ENCODE measurements around the gene ATG9A. TPM values are rescaled to one million over a fixed set of nuclear protein-coding genes. Genes with fewer than 3 reads are reported as not detected.

The ATG9A gene
- total and polyA plus RNA-seq, 9 donors: 22.6 to 46.3 (median 32.6) TPM

DNA sequence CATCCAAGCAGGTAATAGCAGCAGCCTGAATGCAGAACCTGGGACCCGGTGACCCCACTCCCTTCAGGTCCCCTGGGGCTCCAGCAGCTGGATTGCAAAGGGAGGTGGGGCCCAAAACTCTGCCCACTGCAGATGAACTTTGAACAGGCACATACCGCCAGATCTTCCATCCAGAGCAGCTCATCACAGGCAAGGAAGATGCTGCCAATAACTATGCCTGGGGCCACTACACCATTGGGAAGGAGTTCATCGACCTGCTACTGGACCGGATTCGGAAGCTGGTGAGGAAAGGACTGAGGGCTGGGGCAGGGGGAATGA lies 40.6 kb upstream of the ATG9A start:
- TF ChIP-seq EP300 (IDR thresholded peaks at IDR 0.05) (no peak), POLR2A (IDR thresholded peaks at IDR 0.05) (no peak)
- TF ChIP-seq, protein P1, sequence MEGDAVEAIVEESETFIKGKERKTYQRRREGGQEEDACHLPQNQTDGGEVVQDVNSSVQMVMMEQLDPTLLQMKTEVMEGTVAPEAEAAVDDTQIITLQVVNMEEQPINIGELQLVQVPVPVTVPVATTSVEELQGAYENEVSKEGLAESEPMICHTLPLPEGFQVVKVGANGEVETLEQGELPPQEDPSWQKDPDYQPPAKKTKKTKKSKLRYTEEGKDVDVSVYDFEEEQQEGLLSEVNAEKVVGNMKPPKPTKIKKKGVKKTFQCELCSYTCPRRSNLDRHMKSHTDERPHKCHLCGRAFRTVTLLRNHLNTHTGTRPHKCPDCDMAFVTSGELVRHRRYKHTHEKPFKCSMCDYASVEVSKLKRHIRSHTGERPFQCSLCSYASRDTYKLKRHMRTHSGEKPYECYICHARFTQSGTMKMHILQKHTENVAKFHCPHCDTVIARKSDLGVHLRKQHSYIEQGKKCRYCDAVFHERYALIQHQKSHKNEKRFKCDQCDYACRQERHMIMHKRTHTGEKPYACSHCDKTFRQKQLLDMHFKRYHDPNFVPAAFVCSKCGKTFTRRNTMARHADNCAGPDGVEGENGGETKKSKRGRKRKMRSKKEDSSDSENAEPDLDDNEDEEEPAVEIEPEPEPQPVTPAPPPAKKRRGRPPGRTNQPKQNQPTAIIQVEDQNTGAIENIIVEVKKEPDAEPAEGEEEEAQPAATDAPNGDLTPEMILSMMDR (IDR thresholded peaks at IDR 0.05): no peak
- Histone ChIP-seq H3K9me3 (no peaks in the 10 kb centered on the region), H3K27ac (no peak overlapping the region), H3K27me3 (no peaks in the 10 kb centered on the region), H3K4me3 (no peak overlapping the region), H3K4me1 (ENCODE audit: insufficient read depth) (no peaks in the 10 kb centered on the region), H3K36me3 (no peaks in the 10 kb centered on the region)
- WGBS, 3 donors: 72 to 83% (median 80%) methylated on average over 5 of the region's 5 CpGs
- intact Hi-C loops (cut with DNase I): loop anchor here in 2 of 4 donors (10.0 kb wide), 1 partner anchor 255 kb away; no protein-coding TSS in a partner anchor
- no peak for DNase-seq

DNA sequence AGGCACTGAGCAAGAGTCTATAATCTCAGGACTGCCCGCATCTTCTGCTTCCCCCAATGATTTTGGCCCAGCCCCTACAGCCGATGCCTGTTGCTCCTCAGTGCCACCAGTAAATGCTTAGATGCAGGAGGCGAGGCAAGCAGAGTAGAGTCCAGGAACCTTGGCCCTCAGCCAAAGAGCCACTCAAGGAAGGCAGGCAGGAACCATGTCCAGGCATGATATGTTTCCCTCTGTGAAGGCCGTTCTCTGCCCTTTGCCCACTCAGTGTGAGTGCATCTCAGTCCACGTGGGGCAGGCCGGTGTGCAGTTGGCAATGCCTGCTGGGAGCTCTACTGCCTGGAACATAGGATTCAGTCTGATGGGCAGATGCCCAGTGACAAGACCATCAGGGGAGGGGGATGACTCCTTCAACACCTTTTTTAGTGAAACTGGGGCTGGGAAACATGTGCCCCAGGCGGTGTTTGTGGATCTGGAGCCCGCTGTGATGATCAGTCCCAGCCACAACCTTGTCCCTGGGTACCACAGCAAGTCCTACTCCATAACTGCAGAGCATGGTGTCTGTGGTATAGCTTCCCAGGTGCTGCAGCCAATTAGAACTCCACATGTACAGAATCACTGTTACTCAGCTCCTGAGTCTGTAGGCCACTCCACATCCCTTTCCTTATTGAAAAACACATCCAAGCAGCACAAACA lies 40.1 kb upstream of the ATG9A start:
- no peak for TF ChIP-seq EP300 (IDR thresholded peaks at IDR 0.05)
- TF ChIP-seq POLR2A (IDR thresholded peaks at IDR 0.05): no peak
- TF ChIP-seq, protein P1 (IDR thresholded peaks at IDR 0.05): no peak

DNA sequence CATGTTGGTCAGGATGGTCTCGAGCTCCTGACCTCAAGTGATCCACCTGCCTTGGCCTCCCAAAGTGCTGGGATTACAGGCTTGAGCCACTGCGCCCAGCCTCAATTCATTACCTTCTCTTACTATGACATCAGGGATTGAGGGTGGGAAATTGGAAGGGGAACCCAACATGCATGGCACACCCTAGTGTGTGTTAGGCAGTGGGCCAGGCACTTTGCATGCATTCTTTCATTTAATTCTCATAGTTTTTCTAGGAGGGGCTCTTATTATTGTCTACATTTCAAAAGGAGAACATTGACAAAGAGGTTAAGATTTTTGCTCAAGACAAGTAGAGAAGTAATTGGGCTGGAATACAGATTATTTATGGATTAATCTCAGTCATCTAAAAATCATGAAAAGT lies 38.9 kb upstream of the ATG9A start:
- H3K27me3 ChIP-seq: no peaks in the 10 kb centered on the region
- no peak overlapping the region for H3K4me3 ChIP-seq
- WGBS, 3 donors: 69 to 86% (median 83%) methylated on average over 2 of the region's 2 CpGs
- H3K9me3 ChIP-seq: no peaks in the 10 kb centered on the region
- no peaks in the 10 kb centered on the region for H3K4me1 ChIP-seq (ENCODE audit: insufficient read depth)
- intact Hi-C loops (cut with DNase I): no loop called here
- no peak overlapping the region for H3K27ac ChIP-seq
- H3K36me3 ChIP-seq: no peaks in the 10 kb centered on the region
- TF ChIP-seq POLR2A (IDR thresholded peaks at IDR 0.05) (no peak), EP300 (IDR thresholded peaks at IDR 0.05) (no peak)
- TF ChIP-seq, protein P1 (IDR thresholded peaks at IDR 0.05): no peak
- no peak for DNase-seq

More for the DNA sequence above, 40.1 kb upstream of the ATG9A start:
- H3K27me3 ChIP-seq: no peaks in the 10 kb centered on the region
- no peak overlapping the region for H3K4me3 ChIP-seq
- peak in 1 of 5 donors; percentile 22 for DNase-seq
- no peak overlapping the region for H3K27ac ChIP-seq
- H3K4me1 ChIP-seq (ENCODE audit: insufficient read depth): no peaks in the 10 kb centered on the region
- intact Hi-C loops (cut with DNase I): loop anchor here in 2 of 4 donors (10.0 kb wide), 1 partner anchor 255 kb away; no protein-coding TSS in a partner anchor
- H3K9me3 ChIP-seq: no peaks in the 10 kb centered on the region
- no peaks in the 10 kb centered on the region for H3K36me3 ChIP-seq
- 51 to 63% (median 53%) methylated on average over 8 of the region's 8 CpGs for WGBS, 3 donors

DNA sequence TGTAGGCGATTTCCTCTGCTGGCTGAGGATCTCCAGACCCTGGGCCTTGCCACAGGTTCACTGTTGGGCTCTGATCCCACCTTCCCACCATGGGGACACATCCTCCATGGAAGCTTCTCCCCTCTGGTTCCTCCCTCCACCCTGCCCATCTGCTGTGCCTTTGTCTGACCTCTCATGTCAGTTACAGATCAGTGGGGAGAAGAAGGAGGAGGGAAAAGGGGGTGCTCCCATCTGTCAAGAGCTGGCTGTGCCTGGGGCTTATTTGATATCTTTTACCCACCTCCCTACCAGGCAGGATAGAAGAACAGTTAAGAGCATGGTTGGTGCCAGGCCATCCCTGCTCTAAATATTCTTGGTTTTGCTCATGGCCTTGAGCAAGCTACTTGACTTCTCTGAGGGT lies 37.5 kb upstream of the ATG9A start:
- Histone ChIP-seq H3K27me3 (no peaks in the 10 kb centered on the region), H3K36me3 (no peaks in the 10 kb centered on the region), H3K9me3 (no peaks in the 10 kb centered on the region), H3K27ac (no peak overlapping the region), H3K4me1 (ENCODE audit: insufficient read depth) (no peaks in the 10 kb centered on the region), H3K4me3 (no peak overlapping the region)
- intact Hi-C loops (cut with DNase I): no loop called here
- DNase-seq: no peak
- TF ChIP-seq, protein P1 (IDR thresholded peaks at IDR 0.05): no peak
- no peak for TF ChIP-seq EP300 (IDR thresholded peaks at IDR 0.05)
- TF ChIP-seq POLR2A (IDR thresholded peaks at IDR 0.05): no peak
- WGBS, 3 donors: 70 to 81% (median 80%) methylated on average over 1 of the region's 1 CpG
